ENCODE results near the gene RARA. TPM values are rescaled to one million over a fixed set of nuclear protein-coding genes. Genes with fewer than 3 reads are reported as not detected.

Gene RARA
- total RNA-seq, 1 donor from 2014 or later = 72.5 TPM

DNA sequence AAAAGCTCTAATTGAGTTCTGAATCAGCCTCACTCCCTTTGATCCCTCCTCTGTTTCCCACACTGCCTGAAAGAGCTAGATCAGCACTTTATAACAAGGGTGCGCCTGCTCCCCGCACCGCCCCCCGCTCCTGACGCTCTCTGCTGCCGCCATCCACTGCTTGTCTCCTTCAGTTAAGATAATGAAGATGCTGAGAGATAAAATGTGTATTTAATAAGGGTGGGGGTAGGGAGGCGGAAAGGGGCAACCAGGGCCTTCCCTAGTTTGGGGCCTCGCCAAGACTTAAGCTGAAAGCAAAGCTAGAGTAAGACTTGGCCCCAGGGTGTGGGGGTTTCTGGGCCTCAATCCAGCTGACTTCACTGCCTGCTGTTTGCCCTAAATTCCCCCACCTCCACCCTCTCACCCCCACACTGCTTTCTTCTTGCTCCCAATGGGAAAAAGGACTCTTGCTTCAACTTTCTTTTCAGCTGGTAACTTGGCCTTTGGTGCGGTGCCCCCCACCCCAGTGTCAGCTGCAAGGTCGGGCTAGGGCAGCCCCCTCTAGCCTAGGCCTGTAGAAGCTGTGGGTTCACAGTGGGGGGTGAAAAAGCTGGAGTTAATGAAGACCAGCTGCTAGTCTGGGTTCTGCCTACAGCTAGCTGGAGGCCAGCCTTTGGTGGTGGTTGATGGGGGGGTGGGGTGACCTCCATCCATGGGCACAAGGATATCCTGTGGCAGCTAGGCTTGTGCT lies 1.8 kb upstream of the RARA start:
- no peaks in the 10 kb centered on the region for H3K27me3 Mint-ChIP-seq
- ATAC-seq (ENCODE audit: low read depth) (no peak), DNase-seq (no peak)
- H3K4me1 Mint-ChIP-seq = peaks cover 7% of the 10 kb centered on the region
- H3K4me3 Mint-ChIP-seq = no peak overlapping the region
- H3K36me3 Mint-ChIP-seq (ENCODE audit: low read depth) = no peaks in the 10 kb centered on the region
- ChIA-PET POLR2A (interaction anchor here (0.5 to 2.2 kb wide), 11 partner anchors 10 to 253 kb away, joined by 3 to 8 read pairs (median 3); partner anchors contain the start of gene TOP2A), CTCF (interaction anchor here (1.0 to 17.3 kb wide), 4 partner anchors 8 to 46 kb away, joined by 3 to 466 read pairs (median 8); no protein-coding TSS in a partner anchor)
- H3K9me3 Mint-ChIP-seq = no peaks in the 10 kb centered on the region
- H3K27ac Mint-ChIP-seq = no peak overlapping the region
- intact Hi-C loops (cut with micrococcal nuclease) = no loop called here
- TF ChIP-seq, protein P1, sequence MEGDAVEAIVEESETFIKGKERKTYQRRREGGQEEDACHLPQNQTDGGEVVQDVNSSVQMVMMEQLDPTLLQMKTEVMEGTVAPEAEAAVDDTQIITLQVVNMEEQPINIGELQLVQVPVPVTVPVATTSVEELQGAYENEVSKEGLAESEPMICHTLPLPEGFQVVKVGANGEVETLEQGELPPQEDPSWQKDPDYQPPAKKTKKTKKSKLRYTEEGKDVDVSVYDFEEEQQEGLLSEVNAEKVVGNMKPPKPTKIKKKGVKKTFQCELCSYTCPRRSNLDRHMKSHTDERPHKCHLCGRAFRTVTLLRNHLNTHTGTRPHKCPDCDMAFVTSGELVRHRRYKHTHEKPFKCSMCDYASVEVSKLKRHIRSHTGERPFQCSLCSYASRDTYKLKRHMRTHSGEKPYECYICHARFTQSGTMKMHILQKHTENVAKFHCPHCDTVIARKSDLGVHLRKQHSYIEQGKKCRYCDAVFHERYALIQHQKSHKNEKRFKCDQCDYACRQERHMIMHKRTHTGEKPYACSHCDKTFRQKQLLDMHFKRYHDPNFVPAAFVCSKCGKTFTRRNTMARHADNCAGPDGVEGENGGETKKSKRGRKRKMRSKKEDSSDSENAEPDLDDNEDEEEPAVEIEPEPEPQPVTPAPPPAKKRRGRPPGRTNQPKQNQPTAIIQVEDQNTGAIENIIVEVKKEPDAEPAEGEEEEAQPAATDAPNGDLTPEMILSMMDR (IDR thresholded peaks at IDR 0.05) = no peak

DNA sequence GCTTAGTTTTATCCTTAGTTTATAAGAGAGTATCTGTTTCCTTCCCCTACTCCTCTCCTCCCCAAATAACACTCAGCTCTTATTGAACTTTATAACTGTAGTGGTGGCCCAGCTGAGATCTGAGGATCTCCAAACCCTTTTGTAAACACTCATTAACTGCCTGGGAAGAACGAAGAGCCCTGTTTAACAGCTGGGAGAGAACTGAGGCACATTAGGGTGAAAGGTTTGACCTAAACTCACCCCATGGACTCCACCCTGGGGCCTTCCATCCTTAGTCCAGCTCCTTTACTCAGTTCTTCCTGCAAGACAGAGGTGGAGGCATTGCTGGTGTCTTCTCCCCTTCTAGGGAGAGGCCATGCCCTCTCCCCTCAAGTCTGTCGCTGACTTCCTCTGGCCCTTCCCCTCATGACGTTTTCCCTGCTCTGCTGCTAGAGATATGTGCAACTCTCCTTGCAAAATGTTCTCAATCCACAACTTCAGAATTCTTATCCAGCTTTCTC lies 1.2 kb upstream of the RARA start:
- no peaks in the 10 kb centered on the region for H3K27me3 Mint-ChIP-seq
- ChIA-PET POLR2A (interaction anchor here (0.5 to 2.2 kb wide), 9 partner anchors 10 to 252 kb away, joined by 3 to 8 read pairs (median 3); no protein-coding TSS in a partner anchor), CTCF (interaction anchor here (1.0 to 17.3 kb wide), 3 partner anchors 10 to 45 kb away, joined by 3 to 466 read pairs (median 11); no protein-coding TSS in a partner anchor)
- TF ChIP-seq, protein P1 (IDR thresholded peaks at IDR 0.05) = no peak
- ATAC-seq (ENCODE audit: low read depth) (no peak), DNase-seq (no peak)
- no peak overlapping the region for H3K27ac Mint-ChIP-seq
- peaks cover 7% of the 10 kb centered on the region for H3K4me1 Mint-ChIP-seq
- no peaks in the 10 kb centered on the region for H3K36me3 Mint-ChIP-seq (ENCODE audit: low read depth)
- no peaks in the 10 kb centered on the region for H3K9me3 Mint-ChIP-seq
- intact Hi-C loops (cut with micrococcal nuclease) = no loop called here
- no peak overlapping the region for H3K4me3 Mint-ChIP-seq

DNA sequence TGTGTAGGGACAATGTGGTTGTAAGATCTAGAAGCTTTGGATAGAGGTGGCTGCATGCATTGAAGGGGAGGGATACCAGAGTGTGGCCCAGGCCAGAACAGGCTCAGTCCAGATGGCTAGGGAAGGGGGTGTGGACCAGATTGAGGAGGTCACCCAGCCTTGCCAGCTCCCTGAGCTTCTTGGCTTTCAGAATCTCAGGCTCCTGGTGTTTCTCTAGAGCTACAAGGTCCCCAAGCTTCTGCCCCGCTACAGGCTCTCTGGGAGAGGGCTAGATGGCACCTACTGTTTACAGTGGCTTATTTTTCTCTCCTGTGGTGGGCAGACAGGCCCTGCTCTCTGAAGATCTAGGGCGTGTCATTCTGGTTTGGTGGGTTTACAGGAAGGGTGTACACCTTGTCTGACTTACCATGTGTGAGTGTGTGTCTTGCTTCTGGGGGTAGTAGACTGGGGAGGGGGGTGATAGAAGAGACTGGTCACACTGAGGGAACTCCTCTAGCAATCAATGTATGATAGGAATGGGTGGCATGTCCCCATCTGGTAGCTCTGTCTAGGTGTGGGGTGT lies 1.1 kb downstream of the RARA start:
- DNase-seq = no peak
- POLR2A ChIA-PET = interaction anchor here (1.3 to 9.6 kb wide), 3 partner anchors 10 to 45 kb away, joined by 4 to 154 read pairs (median 9); no protein-coding TSS in a partner anchor
- peak overlapping the region; percentile 9 for H3K27ac Mint-ChIP-seq
- H3K4me3 Mint-ChIP-seq = no peak overlapping the region
- TF ChIP-seq, protein P1 (IDR thresholded peaks at IDR 0.05) = no peak
- H3K4me1 Mint-ChIP-seq = peaks cover 16% of the 10 kb centered on the region
- no peaks in the 10 kb centered on the region for H3K36me3 Mint-ChIP-seq (ENCODE audit: low read depth)
- intact Hi-C loops (cut with micrococcal nuclease) = loop anchor here (1.0 kb wide), 1 partner anchor 8 kb away; no protein-coding TSS in a partner anchor
- no peaks in the 10 kb centered on the region for H3K9me3 Mint-ChIP-seq
- CTCF ChIA-PET = interaction anchor here (0.6 to 17.3 kb wide), 4 partner anchors 9 to 224 kb away, joined by 3 to 466 read pairs (median 4); partner anchors contain the start of gene TOP2A
- no peak for ATAC-seq (ENCODE audit: low read depth)
- no peaks in the 10 kb centered on the region for H3K27me3 Mint-ChIP-seq

DNA sequence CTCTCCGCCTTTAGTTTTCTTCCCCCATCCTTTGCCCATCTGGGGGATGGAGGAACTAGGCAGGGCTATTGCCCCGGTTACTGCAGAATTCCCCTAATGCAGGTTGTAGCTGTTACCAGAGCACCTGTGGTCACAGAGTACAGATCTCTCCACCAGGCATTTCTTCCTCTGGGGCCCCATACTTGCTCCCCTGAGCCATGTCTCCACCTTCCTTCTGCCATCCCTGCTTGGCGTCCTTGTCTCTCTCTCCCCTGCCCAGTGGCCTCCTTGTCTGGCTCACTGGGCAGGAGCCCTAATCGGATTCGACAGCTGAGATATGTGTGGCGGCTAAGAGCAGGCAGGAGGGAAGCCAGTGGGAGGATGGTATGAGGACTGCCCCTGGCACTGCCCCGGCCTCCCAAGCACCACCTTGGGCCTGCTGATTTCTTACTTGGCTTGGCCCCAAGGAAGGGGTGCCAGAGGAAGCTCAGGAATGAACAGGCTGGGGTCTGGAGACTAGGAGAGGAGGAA lies 2.0 kb downstream of the RARA start:
- ChIA-PET CTCF (interaction anchor here (0.6 to 17.3 kb wide), 4 partner anchors 8 to 107 kb away, joined by 3 to 466 read pairs (median 7); partner anchors contain the start of gene TOP2A), POLR2A (interaction anchor here (0.9 to 9.6 kb wide), 5 partner anchors 8 to 93 kb away, joined by 3 to 154 read pairs (median 4); no protein-coding TSS in a partner anchor)
- no peaks in the 10 kb centered on the region for H3K27me3 Mint-ChIP-seq
- DNase-seq (no peak), ATAC-seq (ENCODE audit: low read depth) (peak; percentile 31)
- peaks cover 25% of the 10 kb centered on the region for H3K4me1 Mint-ChIP-seq
- intact Hi-C loops (cut with micrococcal nuclease) = no loop called here
- H3K36me3 Mint-ChIP-seq (ENCODE audit: low read depth) = no peaks in the 10 kb centered on the region
- TF ChIP-seq, protein P1 (IDR thresholded peaks at IDR 0.05) = no peak
- H3K27ac Mint-ChIP-seq = no peak overlapping the region
- no peaks in the 10 kb centered on the region for H3K9me3 Mint-ChIP-seq
- no peak overlapping the region for H3K4me3 Mint-ChIP-seq
